GM15510 (cell line): ENCODE data around the gene HM13.

Experiments
- POLR2A ChIP-seq: IDR thresholded peaks from 3 replicates; pipeline ENCODE4 v1.6.1; 2011; ENCODE audit warnings: borderline replicate concordance; ENCODE audit not compliant: insufficient read length; ENCODE audit errors: extremely low read depth

The HM13 gene

GRCh38 chr20:31555203-31555775, 41.0 kb downstream of the HM13 start:
- TF ChIP-seq POLR2A = no peak

- TF ChIP-seq POLR2A = no peak
These were observed 45.5 kb downstream of the HM13 start for GRCh38 chr20:31559704-31560093.

DNA sequence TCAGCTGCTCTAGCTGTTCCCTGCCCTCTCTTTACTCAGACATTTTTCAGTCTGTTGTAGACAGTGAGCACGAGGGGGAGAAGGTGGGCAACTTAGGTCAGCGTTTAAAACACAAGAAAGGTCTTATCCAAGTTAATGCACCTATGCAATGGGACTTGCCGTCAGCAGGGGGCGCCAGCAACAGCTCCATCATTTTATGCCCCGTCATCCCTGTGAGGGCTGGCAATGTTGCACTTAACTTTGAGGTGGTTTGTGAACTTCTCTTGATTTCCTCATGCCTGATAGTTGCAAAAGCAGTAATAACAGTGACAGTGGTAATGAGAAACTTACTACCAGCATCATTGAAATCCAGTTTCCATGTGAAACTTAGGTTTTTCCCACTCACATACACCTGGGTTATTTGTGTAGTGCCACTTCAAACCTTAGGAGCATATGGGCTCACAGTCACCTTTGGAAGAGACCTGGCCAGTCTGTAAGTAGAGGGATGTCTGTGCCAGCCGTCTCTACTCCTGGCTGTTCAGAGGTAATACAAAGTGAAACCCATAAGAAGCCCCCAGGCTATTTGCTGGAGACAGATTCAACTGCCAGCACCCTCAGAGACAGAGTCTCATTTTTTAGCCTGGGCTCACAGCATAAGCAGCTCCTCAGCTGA, 46.0 kb downstream of the HM13 start:
- TF ChIP-seq POLR2A = no peak

DNA sequence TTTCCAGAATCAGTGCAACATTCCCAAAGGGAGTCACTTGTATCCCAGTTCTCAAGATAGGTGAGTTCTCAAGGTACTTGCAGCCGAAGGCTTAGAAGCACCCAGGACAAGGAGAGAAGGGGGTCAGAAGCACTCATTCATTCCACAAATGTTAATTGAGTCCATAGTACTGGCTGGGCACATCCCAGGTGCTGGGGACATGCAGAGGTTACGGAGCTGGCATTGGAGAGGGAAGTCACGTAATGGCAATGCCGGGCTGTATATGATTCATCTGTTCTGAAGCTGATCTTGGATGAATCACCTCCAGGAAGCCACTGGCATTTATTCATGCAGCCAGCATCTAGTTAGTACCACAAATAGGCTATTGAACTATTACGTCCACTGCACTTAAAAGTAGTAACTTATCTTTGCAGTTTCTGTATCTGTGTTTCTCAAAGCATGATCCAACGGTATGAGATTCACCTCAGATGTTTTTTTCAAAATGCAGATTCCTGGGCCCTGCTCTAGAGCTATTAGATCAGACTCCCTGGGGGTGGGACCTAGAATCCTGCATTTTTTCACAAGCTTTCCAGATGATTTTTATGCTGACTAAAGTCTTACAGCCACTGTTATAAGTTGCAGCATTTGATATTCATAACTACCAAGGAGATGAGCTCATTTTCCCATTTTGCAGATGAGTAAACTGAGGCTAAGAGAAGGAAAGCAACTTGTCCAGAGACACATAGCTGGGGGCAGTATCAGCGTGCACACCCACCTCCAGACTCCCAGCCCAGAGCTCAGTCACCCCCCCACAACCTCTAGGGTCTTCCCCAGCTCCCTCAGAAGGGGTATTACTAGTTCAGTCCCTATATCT, 46.7 kb downstream of the HM13 start:
- TF ChIP-seq POLR2A = no peak

- TF ChIP-seq POLR2A = no peak
These were observed 48.0 kb downstream of the HM13 start for GRCh38 chr20:31562241-31562640.

- TF ChIP-seq POLR2A = no peak
These were observed 50.0 kb downstream of the HM13 start for GRCh38 chr20:31564284-31564683.

DNA sequence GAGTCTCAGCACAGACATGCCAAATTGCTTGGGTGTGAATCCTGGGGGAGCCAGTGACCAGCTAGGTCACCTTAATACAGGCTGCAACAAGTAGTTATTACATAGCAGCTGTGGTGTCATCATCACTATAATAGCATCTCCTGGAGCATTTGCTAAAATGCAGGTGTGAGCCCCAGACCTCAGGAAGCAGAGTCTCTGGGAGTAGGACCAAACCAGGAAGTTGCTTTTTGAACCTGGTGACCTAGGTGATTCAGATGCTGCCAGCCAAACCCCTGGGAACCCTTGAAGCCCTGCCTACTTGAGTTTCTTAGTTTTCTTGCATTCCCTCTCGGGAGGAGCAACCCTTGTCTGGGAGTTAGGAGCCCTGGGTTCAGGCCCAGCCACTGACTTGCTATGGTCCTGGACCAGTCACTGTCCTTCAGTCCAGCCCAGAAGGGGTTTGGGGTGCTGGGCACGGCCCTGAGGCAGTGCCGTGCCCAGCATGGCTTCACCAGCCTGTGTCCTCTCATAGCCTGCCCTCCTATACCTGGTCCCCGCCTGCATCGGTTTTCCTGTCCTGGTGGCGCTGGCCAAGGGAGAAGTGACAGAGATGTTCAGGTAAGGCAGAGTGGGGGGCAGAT, 51.6 kb downstream of the HM13 start:
- TF ChIP-seq POLR2A = no peak

DNA sequence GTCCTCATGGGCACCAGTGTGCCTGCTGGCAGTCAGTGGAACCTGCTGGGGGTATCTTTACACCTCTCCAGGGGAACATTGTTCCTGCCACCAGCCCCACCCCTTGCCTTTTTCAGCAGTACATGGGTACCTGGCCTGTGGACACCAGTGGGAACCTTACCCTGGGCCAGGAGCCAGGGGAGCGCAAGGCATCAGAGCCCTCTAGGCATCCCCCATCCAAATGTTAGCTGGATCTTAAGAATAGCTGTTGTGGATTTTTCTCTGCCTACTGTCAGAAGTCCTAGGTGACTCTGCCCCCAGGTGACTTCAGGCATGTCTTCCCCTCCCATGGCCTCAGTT, 52.0 kb downstream of the HM13 start:
- no peak for TF ChIP-seq POLR2A

GRCh38 chr20:31566658-31567379, 52.6 kb downstream of the HM13 start:
- no peak for TF ChIP-seq POLR2A

DNA sequence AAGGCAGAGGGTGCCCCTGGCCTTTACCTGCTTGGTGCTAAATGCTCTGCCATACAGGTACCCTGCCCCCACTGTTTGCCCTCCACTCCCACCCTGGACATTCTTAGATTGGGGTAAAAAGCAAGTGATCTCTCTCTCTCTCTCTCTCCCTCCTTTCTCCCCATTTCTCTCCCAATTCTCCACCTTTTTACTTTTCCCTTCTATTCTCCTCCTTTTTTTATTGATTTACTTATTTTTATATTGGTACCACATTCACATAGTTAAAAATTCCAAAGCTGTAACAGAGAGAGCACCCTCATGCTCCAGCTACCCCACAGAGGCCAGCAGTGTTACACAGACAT, 53.1 kb downstream of the HM13 start:
- no peak for TF ChIP-seq POLR2A

DNA sequence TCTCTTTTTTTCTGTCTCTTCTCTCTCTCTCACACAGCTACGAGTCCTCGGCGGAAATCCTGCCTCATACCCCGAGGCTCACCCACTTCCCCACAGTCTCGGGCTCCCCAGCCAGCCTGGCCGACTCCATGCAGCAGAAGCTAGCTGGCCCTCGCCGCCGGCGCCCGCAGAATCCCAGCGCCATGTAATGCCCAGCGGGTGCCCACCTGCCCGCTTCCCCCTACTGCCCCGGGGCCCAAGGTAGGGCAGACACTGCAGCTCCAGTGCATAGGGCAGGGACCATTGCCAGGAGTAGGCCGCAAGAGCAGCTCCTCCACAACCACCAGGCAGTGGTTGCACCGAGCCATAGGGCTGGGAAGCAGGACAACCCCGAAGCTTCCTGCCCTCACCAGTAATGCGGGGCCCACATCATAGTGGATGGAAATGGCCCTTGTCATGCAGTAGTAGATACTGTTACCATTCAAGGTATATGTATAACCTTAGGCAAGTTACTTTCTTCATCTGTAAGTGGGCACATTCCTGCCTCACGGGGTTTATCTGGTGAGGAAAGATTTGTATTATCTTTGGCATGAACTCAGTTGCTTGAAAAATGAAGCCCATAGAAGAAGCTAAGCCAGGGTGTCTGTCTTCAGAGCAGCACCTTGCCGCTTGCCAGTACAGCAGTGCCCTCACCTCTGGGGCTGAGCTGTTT, 53.9 kb downstream of the HM13 start:
- TF ChIP-seq POLR2A = no peak

DNA sequence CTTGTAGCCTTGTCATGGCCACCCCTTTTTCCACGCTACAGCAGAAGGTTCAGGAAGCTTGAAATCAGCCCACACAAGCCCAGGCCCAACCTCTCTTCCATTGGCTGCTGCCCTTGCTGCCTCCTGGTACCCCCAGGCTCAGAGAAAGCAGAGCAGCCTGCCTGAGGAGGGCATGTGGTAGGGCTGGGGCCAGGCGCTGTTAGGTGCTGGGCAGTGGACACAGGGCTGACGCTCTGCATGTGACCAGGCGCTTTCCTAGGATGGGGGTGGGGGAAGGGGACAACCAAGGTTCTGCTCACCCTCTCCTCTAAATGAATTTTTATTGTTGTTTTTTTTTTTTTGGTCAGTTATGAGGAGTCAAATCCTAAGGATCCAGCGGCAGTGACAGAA, 54.5 kb downstream of the HM13 start:
- no peak for TF ChIP-seq POLR2A

DNA sequence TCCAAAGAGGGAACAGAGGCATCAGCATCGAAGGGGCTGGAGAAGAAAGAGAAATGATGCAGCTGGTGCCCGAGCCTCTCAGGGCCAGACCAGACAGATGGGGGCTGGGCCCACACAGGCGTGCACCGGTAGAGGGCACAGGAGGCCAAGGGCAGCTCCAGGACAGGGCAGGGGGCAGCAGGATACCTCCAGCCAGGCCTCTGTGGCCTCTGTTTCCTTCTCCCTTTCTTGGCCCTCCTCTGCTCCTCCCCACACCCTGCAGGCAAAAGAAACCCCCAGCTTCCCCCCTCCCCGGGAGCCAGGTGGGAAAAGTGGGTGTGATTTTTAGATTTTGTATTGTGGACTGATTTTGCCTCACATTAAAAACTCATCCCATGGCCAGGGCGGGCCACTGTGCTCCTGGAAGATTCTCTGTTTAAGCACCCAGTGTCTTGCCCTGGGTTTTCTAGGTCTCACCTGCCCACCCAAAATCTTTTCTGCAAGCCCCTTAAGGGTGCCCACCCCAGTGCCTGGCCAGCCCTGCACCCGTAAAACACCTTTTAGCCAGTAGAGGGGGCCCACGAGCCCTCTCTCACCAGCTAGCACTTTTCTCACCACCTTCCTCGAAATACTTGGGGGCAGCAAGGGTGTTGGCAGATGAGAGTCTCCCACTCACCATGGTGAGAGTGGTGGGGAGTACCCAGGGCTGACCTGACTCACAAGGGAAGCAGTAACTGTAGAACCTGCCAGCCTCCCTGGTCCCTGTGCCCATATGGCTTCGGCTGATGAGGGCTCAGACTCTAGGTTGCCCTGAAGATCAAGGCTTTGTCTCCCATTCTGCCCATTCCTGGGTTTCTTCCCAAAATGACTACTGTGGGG, 55.1 kb downstream of the HM13 start:
- TF ChIP-seq POLR2A = no peak
